SK-N-SH (cell line): ENCODE results near the gene KLHL21. TPM values are rescaled to one million over a fixed set of nuclear protein-coding genes. Genes with fewer than 3 reads are reported as not detected.

Experiments used
- CTCF ChIA-PET: fragments of 300-600, 350-600 bp; formaldehyde crosslinking; extraction: SDS; loops from one replicate; lab custom pipeline; 2021; lab: Yijun Ruan, JAX
- POLR2A ChIA-PET: fragments of 350-600 bp; sonication (Branson Sonifier 250); formaldehyde crosslinking; extraction: SDS; loops from one replicate; lab custom pipeline; 2020; ENCODE audit warnings: antibody characterized with exemption, inconsistent platforms; lab: Yijun Ruan, JAX
- DNase-seq: peaks from one replicate; pipeline ENCODE4 v3.0.0; 2012
- H2AFZ ChIP-seq: fragments of 200-600 bp; sonication (generic); 2 replicates; pipeline ENCODE4 v1.8.1; 2016; ENCODE audit warnings: antibody characterized with exemption, mild to moderate bottlenecking, low read depth
- H3F3A ChIP-seq: fragments of 200-600 bp; sonication (generic); replicated peaks from 2 replicates; pipeline ENCODE3; 2016; ENCODE audit warnings: antibody characterized with exemption, mild to moderate bottlenecking; ENCODE audit not compliant: insufficient read depth
- H3K27ac ChIP-seq, 2 experiments: fragments of 200-500 bp in 1 of 2; fragments of 200-600 bp in 1 of 2; sonication (Bioruptor generic) in 1 of 2; sonication (generic), shearing (Covaris generic) in 1 of 2; 2 replicates each; pipeline versions ENCODE4 v1.5.1 to v1.6.1; 2014 to 2016; ENCODE audit warnings: low read depth in 2 of 2, inconsistent platforms in 1 of 2, low read length in 1 of 2, mild to moderate bottlenecking in 1 of 2, mixed read lengths in 1 of 2
- H3K27me3 ChIP-seq: fragments of 200-600 bp; sonication (generic), shearing (Covaris generic); 2 replicates; pipeline ENCODE4 v1.6.1; 2016; ENCODE audit warnings: mixed run types; ENCODE audit not compliant: insufficient read depth
- H3K36me3 ChIP-seq, 2 experiments: fragments of 200-500 bp in 1 of 2; fragments of 200-600 bp in 1 of 2; sonication (Bioruptor generic) in 1 of 2; sonication (generic) in 1 of 2; replicated peaks in 1 of 2; 2 replicates each; pipeline versions ENCODE3 to v1.5.1; 2014 to 2016; ENCODE audit warnings: low read length in 1 of 2, mild to moderate bottlenecking in 1 of 2; ENCODE audit not compliant: insufficient read depth in 2 of 2, control insufficient read depth in 1 of 2
- H3K4me1 ChIP-seq, 2 experiments: fragments of 200-500 bp in 1 of 2; fragments of 200-600 bp in 1 of 2; sonication (Bioruptor generic) in 1 of 2; sonication (generic), shearing (Covaris generic) in 1 of 2; 2 replicates each; pipeline versions ENCODE4 v1.5.1 to v1.6.1; 2014 to 2016; ENCODE audit warnings: low read depth in 1 of 2, low read length in 1 of 2, mixed run types in 1 of 2; ENCODE audit not compliant: insufficient read depth in 2 of 2, control insufficient read depth in 1 of 2
- H3K4me2 ChIP-seq: fragments of 200-600 bp; sonication (generic), shearing (Covaris generic); 2 replicates; pipeline ENCODE4 v1.6.1; 2017; ENCODE audit warnings: mixed run types
- H3K4me3 ChIP-seq, 2 experiments: fragments of 200-500 bp in 1 of 2; fragments of 200-600 bp in 1 of 2; sonication (Bioruptor generic) in 1 of 2; sonication (generic), shearing (Covaris generic) in 1 of 2; 2 replicates each; pipeline versions ENCODE4 v1.5.1 to v1.8.1; 2014 to 2016; ENCODE audit warnings: low read depth in 2 of 2, inconsistent platforms in 1 of 2, low read length in 1 of 2, mild to moderate bottlenecking in 1 of 2, mixed read lengths in 1 of 2, moderate library complexity in 1 of 2
- H3K79me2 ChIP-seq: fragments of 200-600 bp; sonication (generic); 2 replicates; pipeline ENCODE4 v1.8.1; 2017; ENCODE audit warnings: mild to moderate bottlenecking; ENCODE audit not compliant: insufficient read depth
- H3K9ac ChIP-seq: fragments of 200-600 bp; sonication (generic); 2 replicates; pipeline ENCODE4 v1.6.1; 2017; ENCODE audit warnings: mixed run types
- H3K9me2 ChIP-seq: fragments of 200-600 bp; sonication (generic); 2 replicates; pipeline ENCODE4 v1.6.1; 2017; ENCODE audit warnings: mixed run types
- H3K9me3 ChIP-seq: fragments of 200-600 bp; sonication (generic); 2 replicates; pipeline ENCODE4 v1.6.1; 2017; ENCODE audit warnings: mixed run types, mild to moderate bottlenecking, moderate library complexity
- H4K20me1 ChIP-seq: fragments of 200-600 bp; sonication (generic); 2 replicates; pipeline ENCODE4 v1.6.1; 2017; ENCODE audit warnings: mild to moderate bottlenecking, mixed run types; ENCODE audit not compliant: insufficient read depth
- CHD2 ChIP-seq: fragments of 150-350 bp; IDR thresholded peaks from 2 replicates; pipeline ENCODE4 v1.6.1; 2018; ENCODE audit warnings: low read length; ENCODE audit not compliant: partially characterized antibody
- CTCF ChIP-seq: fragments of 200-600 bp; sonication (generic); IDR thresholded peaks from 2 replicates; pipeline ENCODE4 v1.6.1; 2017; ENCODE audit warnings: antibody characterized with exemption, mild to moderate bottlenecking, moderate library complexity
- ELF1 ChIP-seq: IDR thresholded peaks from 2 replicates; pipeline ENCODE4 v1.4.0; 2012
- FOSL2 ChIP-seq: IDR thresholded peaks from 2 replicates; pipeline ENCODE4 v1.4.0; 2012; ENCODE audit warnings: low read depth, mild to moderate bottlenecking, moderate library complexity, borderline replicate concordance
- FOXJ3 ChIP-seq: sonication (generic); formaldehyde crosslinking; IDR thresholded peaks from 2 replicates; pipeline ENCODE4 v1.5.1; 2020; ENCODE audit warnings: mild to moderate bottlenecking, missing genetic modification reagents
- GABPA ChIP-seq: IDR thresholded peaks from 2 replicates; pipeline ENCODE4 v1.4.0; 2012; ENCODE audit warnings: low read depth, mild to moderate bottlenecking
- GATA2 ChIP-seq: sonication (generic); formaldehyde crosslinking; IDR thresholded peaks from 2 replicates; pipeline ENCODE4 v1.5.0; 2020; ENCODE audit warnings: mild to moderate bottlenecking, missing genetic modification reagents
- IRF3 ChIP-seq: fragments of 150-350 bp; IDR thresholded peaks from 2 replicates; pipeline ENCODE4 v1.6.1; 2016; ENCODE audit warnings: mild to moderate bottlenecking, low read depth, low read length
- MAX ChIP-seq: IDR thresholded peaks from 2 replicates; pipeline ENCODE4 v1.4.0; 2012; ENCODE audit warnings: low read depth
- MEF2A ChIP-seq: IDR thresholded peaks from 2 replicates; pipeline ENCODE4 v1.4.0; 2012; ENCODE audit warnings: low read depth, borderline replicate concordance
- PBX3 ChIP-seq: IDR thresholded peaks from 2 replicates; pipeline ENCODE4; 2012
- POLR2AphosphoS5 ChIP-seq: IDR thresholded peaks from 2 replicates; pipeline ENCODE4 v1.6.1; 2012; ENCODE audit warnings: low read depth, low read length
- RAD21 ChIP-seq: IDR thresholded peaks from 2 replicates; pipeline ENCODE4 v1.6.1; 2012; ENCODE audit warnings: mild to moderate bottlenecking, low read length
- RXRA ChIP-seq: IDR thresholded peaks from 2 replicates; pipeline ENCODE4 v1.4.0; 2012; ENCODE audit warnings: low read depth, mild to moderate bottlenecking, borderline replicate concordance
- SIN3A ChIP-seq: IDR thresholded peaks from 2 replicates; pipeline ENCODE4 v1.6.1; 2012; ENCODE audit warnings: low read depth, mild to moderate bottlenecking, low read length, moderate library complexity, borderline replicate concordance
- TEAD4 ChIP-seq: IDR thresholded peaks from 2 replicates; pipeline ENCODE4 v1.4.0; 2012; ENCODE audit warnings: mild to moderate bottlenecking, borderline replicate concordance; ENCODE audit not compliant: insufficient read depth
- USF1 ChIP-seq: IDR thresholded peaks from 2 replicates; pipeline ENCODE4 v1.4.0; 2012; ENCODE audit warnings: low read depth, borderline replicate concordance
- YY1 ChIP-seq: IDR thresholded peaks from 2 replicates; pipeline ENCODE4 v1.4.0; 2012; ENCODE audit warnings: low read depth, mild to moderate bottlenecking
- ZBTB33 ChIP-seq: IDR thresholded peaks from 2 replicates; pipeline ENCODE4 v1.4.0; 2012; ENCODE audit warnings: low read depth, borderline replicate concordance
- WGBS: methylation state at CpG from one replicate; pipeline ENCODE4 v1.1.6; 2017; ENCODE audit warnings: low lambda C conversion rate; 5-methylcytosine and 5-hydroxymethylcytosine counted together
- polyA plus RNA-seq, 3 experiments: library from polyadenylated mRNA; depleted of rRNA; stranded (reverse); fragments of >200 nt; gene quantifications; 2 replicates each; pipeline ENCODE4 v1.2.3, GENCODE V29; 2012

KLHL21 gene
- polyA plus RNA-seq, 1 of the 3 experiments (the other 2 are of a cell fraction), result 12.5 TPM

GRCh38 chr1:6574025-6574620, 28.5 kb downstream of the KLHL21 start:
- H3K27me3 ChIP-seq, result no peaks in the 10 kb centered on the region
- no peak for DNase-seq
- H3K9me3 ChIP-seq, result no peaks in the 10 kb centered on the region
- H3K4me3 ChIP-seq, result no peak overlapping the region
- H2AFZ ChIP-seq, result no peak overlapping the region
- no peak for TF ChIP-seq ZBTB33
- TF ChIP-seq ELF1, result no peak
- TF ChIP-seq POLR2AphosphoS5, result no peak
- TF ChIP-seq GABPA, result no peak
- TF ChIP-seq TEAD4, result no peak
- TF ChIP-seq SIN3A, result no peak
- no peak for TF ChIP-seq CHD2
- no peak for TF ChIP-seq MAX
- no peak for TF ChIP-seq USF1
- TF ChIP-seq YY1, result no peak
- no peak for TF ChIP-seq MEF2A
- TF ChIP-seq CTCF, result no peak
- TF ChIP-seq FOSL2, result no peak
- TF ChIP-seq RXRA, result no peak
- no peak for TF ChIP-seq RAD21
- TF ChIP-seq PBX3, result no peak
- no peak for TF ChIP-seq GATA2 (CRISPR knock-in tag)
- TF ChIP-seq FOXJ3, result no peak
- no peak for TF ChIP-seq IRF3
- H3K4me2 ChIP-seq, result no peak overlapping the region
- no peaks in the 10 kb centered on the region for H3K36me3 ChIP-seq
- no peaks in the 10 kb centered on the region for H3F3A ChIP-seq
- no peak overlapping the region for H3K9ac ChIP-seq
- POLR2A ChIA-PET, result no interaction called here
- 73% methylated on average over 7 of the region's 8 CpGs for whole genome bisulfite sequencing
- no peaks in the 10 kb centered on the region for H3K79me2 ChIP-seq
- peaks cover 2 to 10% of the 10 kb centered on the region in 2 experiments; a peak in 1 of 4 replicates for H3K4me1 ChIP-seq
- no peaks in the 10 kb centered on the region for H3K9me2 ChIP-seq
- no peaks in the 10 kb centered on the region for H4K20me1 ChIP-seq
- CTCF ChIA-PET, result interaction anchor here (1.2 to 1.4 kb wide), 2 partner anchors 20 to 52 kb away, joined by 3 to 7 read pairs; partner anchors contain the start of gene NOL9
- no peak overlapping the region for H3K27ac ChIP-seq
